Spinal cord (tissue), 10 donors: ENCODE results near the gene TLL2. TPM values are rescaled to one million over a fixed set of nuclear protein-coding genes. Genes with fewer than 3 reads are reported as not detected.

Source experiments
- DNase-seq, 6 donors: peaks; one replicate each; pipeline versions ENCODE4 v3.0.0 to v3.0.0-alpha.2; 2013 to 2015; ENCODE audit warnings: low spot score in 6 of 6, low read depth in 4 of 6
- H3K27ac ChIP-seq: one replicate; pipeline ENCODE4 v1.5.1; 2013; ENCODE audit warnings: low read depth, low read length, control low read depth
- H3K27me3 ChIP-seq: one replicate; pipeline ENCODE4 v1.6.1; 2013; ENCODE audit warnings: low read length; ENCODE audit not compliant: control insufficient read depth, insufficient read depth
- H3K36me3 ChIP-seq: one replicate; pipeline ENCODE4 v1.6.1; 2013; ENCODE audit warnings: low read length; ENCODE audit not compliant: control insufficient read depth, insufficient read depth
- H3K4me1 ChIP-seq: one replicate; pipeline ENCODE4 v1.6.1; 2013; ENCODE audit warnings: low read length; ENCODE audit not compliant: control insufficient read depth, insufficient read depth
- H3K4me3 ChIP-seq: one replicate; pipeline ENCODE4 v1.5.1; 2013; ENCODE audit warnings: low read depth, low read length, control low read depth
- H3K9me3 ChIP-seq: one replicate; pipeline ENCODE4 v1.6.1; 2013; ENCODE audit warnings: low read length; ENCODE audit not compliant: control insufficient read depth, insufficient read depth
- WGBS: methylation state at CpG from one replicate; pipeline ENCODE4 v1.1.5; 2013; ENCODE audit warnings: missing lambda C conversion rate; ENCODE audit not compliant: insufficient coverage; 5-methylcytosine and 5-hydroxymethylcytosine counted together
- polyA plus RNA-seq, 2 donors: library from polyadenylated mRNA; unstranded; fragments of 120-200 nt; gene quantifications; one replicate each; pipeline ENCODE4 v1.2.1, GENCODE V29; 2013; ENCODE audit not compliant: insufficient read length in 2 of 2
- total RNA-seq, 2 donors: library from RNA; depleted of rRNA in 1 of 2; stranded (reverse); fragments of 120-200 nt in 1 of 2; fragments of >200 nt in 1 of 2; gene quantifications; one replicate each; pipeline versions ENCODE4 v1.2.3 to v1.2.4, GENCODE V29; 2013 to 2014
- donor health status: healthy.

The TLL2 gene
- total and polyA plus RNA-seq, 4 donors = 2.0 to 6.1 (median 4.4) TPM

DNA sequence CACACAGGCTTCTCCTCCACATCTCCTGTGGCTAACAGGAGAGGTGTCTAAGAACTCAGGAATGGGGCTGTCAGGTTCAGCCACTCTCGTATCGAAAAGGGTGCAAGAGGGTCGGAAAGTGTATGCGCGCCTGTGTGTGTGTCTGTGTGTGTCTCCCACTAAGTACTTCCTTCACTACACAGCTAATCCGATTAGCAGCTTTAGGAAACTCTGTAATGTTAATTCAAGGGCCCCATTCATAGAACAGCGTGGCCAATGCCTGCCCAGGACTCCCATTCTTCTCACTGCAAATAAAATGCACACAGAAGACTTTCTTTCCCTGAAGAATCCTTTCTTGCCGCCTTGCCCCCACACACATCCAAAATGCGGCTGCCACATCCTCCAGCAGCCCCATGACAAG is 39.9 kb downstream of the TLL2 start:
- DNase-seq = peak in 2 of 6 donors; percentile 20 to 24
- no peaks in the 10 kb centered on the region for H3K27me3 ChIP-seq

DNA sequence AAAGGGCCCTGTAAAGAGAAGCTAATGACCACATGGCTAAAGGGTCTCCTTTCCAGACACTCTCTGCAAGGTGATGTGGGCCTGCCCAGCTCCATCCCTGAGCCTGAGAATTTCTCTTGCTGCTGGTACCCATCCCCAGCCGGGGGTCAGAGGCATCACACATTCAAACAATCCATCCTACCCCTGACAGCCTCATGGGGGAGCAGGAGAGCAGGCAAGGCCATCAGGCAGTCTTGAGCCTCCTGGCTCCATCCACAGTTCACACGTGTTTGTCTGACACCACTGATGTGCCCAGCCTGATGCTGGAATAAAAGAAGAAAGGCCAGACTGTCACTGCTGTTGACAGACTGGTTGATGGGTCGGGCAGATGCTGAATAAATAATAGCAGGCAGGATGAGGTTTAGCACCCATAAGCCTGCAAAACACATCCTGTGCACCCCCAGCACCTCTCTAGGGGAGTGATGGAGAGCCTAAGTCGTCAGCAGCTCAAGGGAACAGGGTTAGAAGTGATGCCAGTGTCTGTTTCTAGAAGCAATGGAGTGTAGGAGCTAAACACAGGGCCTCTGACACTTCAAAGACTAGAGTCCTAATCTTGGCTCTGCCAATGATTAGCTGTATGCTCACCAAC is 43.5 kb downstream of the TLL2 start:
- Histone ChIP-seq H3K27ac (no peak overlapping the region), H3K9me3 (no peaks in the 10 kb centered on the region), H3K4me1 (peaks cover 6% of the 10 kb centered on the region), H3K4me3 (no peak overlapping the region), H3K27me3 (no peaks in the 10 kb centered on the region), H3K36me3 (no peaks in the 10 kb centered on the region)
- 17% methylated on average over 3 of the region's 4 CpGs for WGBS
- DNase-seq = peak in 2 of 6 donors; percentile 59 to 68

More for the DNA sequence above, 39.9 kb downstream of the TLL2 start:
- H3K27ac ChIP-seq = no peak overlapping the region
- no peak overlapping the region for H3K4me3 ChIP-seq
- H3K9me3 ChIP-seq = no peaks in the 10 kb centered on the region
- 39% methylated on average over 7 of the region's 9 CpGs for WGBS
- H3K36me3 ChIP-seq = no peaks in the 10 kb centered on the region
- peaks cover 6% of the 10 kb centered on the region for H3K4me1 ChIP-seq

DNA sequence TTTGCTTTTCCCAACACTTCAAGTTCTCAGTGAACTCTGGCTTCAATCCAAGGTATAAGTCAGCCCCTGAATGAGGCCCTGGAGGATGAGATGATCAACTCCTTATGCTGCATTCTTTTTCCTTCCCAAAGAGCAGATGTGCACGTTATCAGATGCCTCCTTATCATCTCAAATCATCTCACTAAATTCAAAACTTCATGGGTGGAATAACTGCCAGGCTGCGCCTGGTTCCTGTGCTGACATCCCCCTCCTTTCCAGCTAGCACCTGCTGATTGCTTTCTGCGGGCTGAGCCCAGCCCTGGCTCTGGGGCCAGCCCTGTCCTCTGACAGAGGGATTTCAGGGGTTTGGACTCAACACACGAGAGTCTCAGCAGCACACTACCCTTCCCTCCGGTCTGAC is 44.9 kb downstream of the TLL2 start:
- no peak overlapping the region for H3K4me3 ChIP-seq
- DNase-seq = peak in 1 of 6 donors; percentile 46
- no peak overlapping the region for H3K27ac ChIP-seq
- WGBS = 72% methylated on average over 4 of the region's 5 CpGs
- no peaks in the 10 kb centered on the region for H3K36me3 ChIP-seq
- H3K4me1 ChIP-seq = peaks cover 1% of the 10 kb centered on the region
- no peaks in the 10 kb centered on the region for H3K9me3 ChIP-seq
- H3K27me3 ChIP-seq = no peaks in the 10 kb centered on the region

DNA sequence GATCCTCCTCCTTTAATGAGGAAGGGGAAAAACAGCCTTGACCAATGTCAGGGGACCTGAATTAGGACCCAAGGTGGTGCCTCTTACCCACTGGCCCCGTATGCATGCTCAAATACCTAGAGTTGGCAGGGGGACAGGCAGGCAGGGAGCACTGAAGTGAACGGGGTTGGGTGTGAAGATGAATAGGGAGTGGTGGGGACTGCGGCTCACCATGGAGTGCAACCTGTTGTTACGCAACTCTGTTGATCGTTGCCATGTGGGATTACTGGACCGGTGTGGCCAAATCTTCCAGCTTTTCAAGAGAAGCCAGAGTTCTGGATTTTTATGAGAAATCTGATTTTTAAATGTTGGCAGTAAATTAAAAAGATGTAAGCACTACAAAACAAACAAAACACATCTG is 48.1 kb downstream of the TLL2 start:
- WGBS = 91% methylated on average over 5 of the region's 6 CpGs
- Histone ChIP-seq H3K36me3 (no peaks in the 10 kb centered on the region), H3K4me1 (no peaks in the 10 kb centered on the region), H3K4me3 (no peak overlapping the region), H3K27ac (no peak overlapping the region), H3K27me3 (no peaks in the 10 kb centered on the region), H3K9me3 (no peaks in the 10 kb centered on the region)
- no peak for DNase-seq

DNA sequence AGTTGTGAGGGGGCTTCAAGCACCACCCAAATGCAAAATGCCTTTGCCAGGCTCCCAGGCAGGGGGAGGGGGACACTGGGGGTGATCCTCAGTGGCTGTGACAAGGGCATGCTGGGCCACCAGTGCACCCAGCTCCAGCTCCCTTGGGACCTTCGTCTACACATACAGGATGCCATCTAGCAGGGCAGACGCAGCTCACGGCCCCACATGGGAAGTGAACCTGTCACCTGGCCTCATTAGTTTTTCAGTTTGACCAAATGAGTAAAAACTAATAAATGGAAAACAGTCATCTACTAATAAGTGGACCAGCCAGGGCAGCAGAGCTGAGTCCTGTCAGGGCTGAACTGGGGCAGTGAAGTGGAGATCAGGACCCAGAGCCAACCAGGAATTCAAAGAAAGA is 50.2 kb downstream of the TLL2 start:
- Histone ChIP-seq H3K27ac (no peak overlapping the region), H3K27me3 (no peaks in the 10 kb centered on the region)

DNA sequence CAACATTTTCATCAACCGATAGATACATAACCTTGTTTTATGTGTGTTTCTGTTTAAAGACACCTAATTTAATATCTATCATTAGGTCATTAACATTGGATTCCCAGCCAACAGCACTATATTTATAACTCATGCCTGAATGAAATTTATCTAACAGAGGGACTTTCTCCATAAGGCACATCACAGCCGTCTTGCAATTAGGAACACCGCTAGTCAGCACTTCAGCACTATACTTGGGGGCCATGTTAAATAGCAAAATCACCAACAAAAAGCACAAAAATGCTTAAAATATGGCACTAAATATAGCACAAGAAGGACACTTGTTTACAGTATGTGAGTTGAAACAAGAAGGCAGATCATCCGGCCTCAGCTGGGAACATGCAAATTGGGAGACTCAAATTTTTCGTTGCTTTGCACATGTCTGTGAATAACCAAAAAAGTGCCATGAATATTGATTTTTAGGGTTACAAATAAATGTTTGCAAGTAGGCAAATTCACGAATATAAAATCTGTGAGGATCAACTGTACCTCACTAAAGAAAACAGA is 51.0 kb downstream of the TLL2 start:
- WGBS = 76% methylated on average over 2 of the region's 6 CpGs

More for the DNA sequence above, 50.2 kb downstream of the TLL2 start:
- WGBS = 100% methylated on average over 3 of the region's 3 CpGs
- Histone ChIP-seq H3K36me3 (no peaks in the 10 kb centered on the region), H3K9me3 (no peaks in the 10 kb centered on the region), H3K4me1 (no peaks in the 10 kb centered on the region), H3K4me3 (no peak overlapping the region)
- no peak for DNase-seq

DNA sequence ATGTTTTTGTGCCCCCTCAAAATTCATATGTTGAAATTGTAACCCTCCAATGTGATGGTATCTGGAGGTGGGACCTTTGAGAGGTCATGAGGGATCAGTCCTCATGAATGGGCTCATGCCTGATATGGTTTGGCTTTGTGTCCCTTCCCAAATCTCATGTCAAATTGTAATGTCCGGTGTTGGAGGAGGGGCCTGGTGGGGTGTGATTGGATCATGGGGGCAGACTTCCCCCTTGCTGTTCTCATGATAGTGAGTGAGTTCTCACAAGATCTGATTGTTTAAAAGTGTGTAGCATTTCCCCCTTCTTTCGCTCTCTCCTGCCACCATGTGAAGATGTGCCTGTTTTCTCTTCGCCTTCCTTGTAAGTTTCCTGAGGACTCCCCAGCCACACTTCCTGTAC is 53.4 kb downstream of the TLL2 start:
- no peak for DNase-seq
- Histone ChIP-seq H3K27me3 (no peaks in the 10 kb centered on the region), H3K9me3 (no peaks in the 10 kb centered on the region), H3K4me1 (no peaks in the 10 kb centered on the region), H3K27ac (no peak overlapping the region), H3K4me3 (no peak overlapping the region), H3K36me3 (no peaks in the 10 kb centered on the region)
- WGBS = 86% methylated on average over 1 of the region's 3 CpGs

More for the DNA sequence above, 51.0 kb downstream of the TLL2 start:
- H3K36me3 ChIP-seq = no peaks in the 10 kb centered on the region
- no peaks in the 10 kb centered on the region for H3K4me1 ChIP-seq
- H3K27ac ChIP-seq = no peak overlapping the region
- no peaks in the 10 kb centered on the region for H3K9me3 ChIP-seq
- H3K27me3 ChIP-seq = no peaks in the 10 kb centered on the region
- no peak for DNase-seq
- no peak overlapping the region for H3K4me3 ChIP-seq

DNA sequence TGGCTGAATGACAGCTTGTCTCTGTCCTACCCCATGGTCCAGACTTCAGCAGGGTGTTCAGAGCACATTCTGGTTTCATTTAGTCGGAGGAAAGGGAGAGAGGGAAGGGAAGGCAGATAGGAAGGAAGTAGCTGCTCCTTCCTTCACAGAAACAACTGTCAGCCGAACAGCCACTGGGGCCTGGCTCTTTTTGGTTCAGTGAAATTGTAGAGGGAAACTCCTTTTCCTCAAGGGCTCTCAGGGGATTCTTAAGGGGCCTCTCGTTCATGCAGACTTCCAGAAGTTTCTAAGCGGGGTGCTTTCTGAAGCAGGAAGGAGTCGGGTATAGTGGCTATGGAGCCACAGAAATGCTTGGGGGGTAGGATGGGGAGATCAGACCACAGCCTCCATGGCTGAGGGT is 56.4 kb downstream of the TLL2 start:
- no peaks in the 10 kb centered on the region for H3K36me3 ChIP-seq
- H3K9me3 ChIP-seq = no peaks in the 10 kb centered on the region
- H3K4me1 ChIP-seq = no peaks in the 10 kb centered on the region
- no peak for DNase-seq
- H3K27ac ChIP-seq = no peak overlapping the region
- H3K4me3 ChIP-seq = no peak overlapping the region
- 86% methylated on average over 3 of the region's 5 CpGs for WGBS
- no peaks in the 10 kb centered on the region for H3K27me3 ChIP-seq

DNA sequence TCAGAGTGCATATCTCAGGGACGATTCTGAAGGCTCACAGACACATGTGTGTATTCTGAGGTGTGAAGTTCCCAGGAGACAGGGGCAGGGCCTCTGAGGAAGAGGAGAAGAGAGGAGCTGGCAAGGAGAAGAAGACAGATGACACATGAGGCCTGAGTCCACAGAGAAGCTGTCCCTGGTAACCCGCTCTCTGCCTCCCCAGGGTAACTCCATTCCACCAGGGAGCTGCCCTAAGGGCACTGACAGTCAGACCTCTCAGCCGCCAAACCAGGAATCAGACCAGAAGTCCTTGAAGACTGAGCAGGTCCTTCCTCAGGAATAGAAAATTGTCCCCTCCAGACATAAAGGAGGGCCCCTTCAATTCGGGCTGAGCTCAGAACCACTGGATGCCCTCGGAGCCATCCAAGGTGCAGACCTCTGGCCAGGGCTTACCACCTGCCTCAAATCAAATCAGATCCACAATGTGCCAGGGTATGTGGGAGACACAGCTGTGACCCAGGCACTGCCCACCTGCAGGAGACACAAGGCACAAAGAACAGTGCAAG is 57.4 kb downstream of the TLL2 start:
- WGBS = 85% methylated on average over 5 of the region's 5 CpGs
- Histone ChIP-seq H3K4me3 (no peak overlapping the region), H3K9me3 (no peaks in the 10 kb centered on the region), H3K27me3 (no peaks in the 10 kb centered on the region), H3K36me3 (no peaks in the 10 kb centered on the region), H3K4me1 (no peaks in the 10 kb centered on the region), H3K27ac (no peak overlapping the region)
- no peak for DNase-seq
